Neural cell (in vitro differentiated cells): ENCODE results near the gene SPHK2. TPM values are rescaled to one million over a fixed set of nuclear protein-coding genes. Genes with fewer than 3 reads are reported as not detected.

Experiments used
- H2AFZ ChIP-seq: fragments of 200-600, 300-800 bp; sonication (generic), shearing (Covaris generic); 2 replicates; pipeline ENCODE4 v1.6.0; 2014; ENCODE audit warnings: low read depth, mild to moderate bottlenecking, antibody characterized with exemption, low read length, moderate library complexity
- H3F3A ChIP-seq: fragments of 200-600 bp; shearing (Covaris generic); 2 replicates; pipeline ENCODE4 v1.6.1; 2016; ENCODE audit warnings: mild to moderate bottlenecking, moderate library complexity, mixed read lengths, antibody characterized with exemption, low read length; ENCODE audit not compliant: insufficient read depth, poor library complexity, severe bottlenecking
- H3K27ac ChIP-seq: fragments of 200-600, 300-800 bp; sonication (generic), shearing (Covaris generic); 2 replicates; pipeline ENCODE4 v1.5.1; 2014; ENCODE audit warnings: mild to moderate bottlenecking, low read length, moderate library complexity
- H3K27me3 ChIP-seq: fragments of 300-800, 200-600 bp; sonication (generic), shearing (Covaris generic); 2 replicates; pipeline ENCODE4 v1.6.0; 2014; ENCODE audit warnings: mild to moderate bottlenecking, low read depth, low read length, moderate library complexity; ENCODE audit not compliant: insufficient read depth
- H3K36me3 ChIP-seq: fragments of 300-800, 200-600 bp; sonication (generic), shearing (Covaris generic); 2 replicates; pipeline ENCODE4 v1.5.1; 2014; ENCODE audit warnings: mild to moderate bottlenecking, antibody characterized with exemption, low read length, moderate library complexity; ENCODE audit not compliant: insufficient read depth
- H3K4me2 ChIP-seq: fragments of 300-800, 200-600 bp; sonication (generic), shearing (Covaris generic); 2 replicates; pipeline ENCODE4 v1.6.0; 2014; ENCODE audit warnings: mild to moderate bottlenecking, low read length
- H3K4me3 ChIP-seq: fragments of 300-800, 200-600 bp; sonication (generic), shearing (Covaris generic); 2 replicates; pipeline ENCODE4 v1.5.1; 2014; ENCODE audit warnings: mild to moderate bottlenecking, low read length, moderate library complexity
- H3K79me2 ChIP-seq: fragments of 200-600 bp; shearing (Covaris generic); replicated peaks from 2 replicates; pipeline ENCODE4 v1.6.0; 2014; ENCODE audit warnings: mild to moderate bottlenecking, low read length, moderate library complexity; ENCODE audit not compliant: insufficient read depth
- H3K9ac ChIP-seq: fragments of 300-800, 200-600 bp; sonication (generic), shearing (Covaris generic); 2 replicates; pipeline ENCODE4 v1.6.1; 2016; ENCODE audit warnings: mild to moderate bottlenecking, low read length, mixed read lengths
- H3K9me2 ChIP-seq: fragments of 200-600 bp; shearing (Covaris generic); 2 replicates; pipeline ENCODE4 v1.6.1; 2016; ENCODE audit warnings: mild to moderate bottlenecking, low read length, mixed read lengths; ENCODE audit not compliant: insufficient read depth
- H3K9me3 ChIP-seq: fragments of 200-600, 300-800 bp; sonication (generic), shearing (Covaris generic); 2 replicates; pipeline ENCODE4 v1.6.1; 2016; ENCODE audit warnings: mild to moderate bottlenecking, mixed run types, low read length, moderate library complexity, mixed read lengths
- H4K20me1 ChIP-seq: fragments of 200-600 bp; shearing (Covaris generic); 2 replicates; pipeline ENCODE4 v1.6.1; 2016; ENCODE audit warnings: mild to moderate bottlenecking, mixed run types; ENCODE audit not compliant: insufficient read depth
- EP300 ChIP-seq: fragments of 450-650 bp; conservative IDR thresholded peaks from 2 replicates; pipeline ENCODE4 v1.6.1; 2014; ENCODE audit warnings: antibody characterized with exemption, mild to moderate bottlenecking, moderate library complexity; ENCODE audit not compliant: poor library complexity, severe bottlenecking
- EZH2 ChIP-seq: fragments of 200-600, 300-800 bp; shearing (Covaris generic), sonication (generic); IDR thresholded peaks from 2 replicates; pipeline ENCODE4 v1.6.1; 2014; ENCODE audit warnings: antibody characterized with exemption, low read length, borderline replicate concordance, mild to moderate bottlenecking; ENCODE audit not compliant: insufficient read depth, poor library complexity, severe bottlenecking
- MXI1 ChIP-seq: fragments of 450-650 bp; conservative IDR thresholded peaks from 2 replicates; pipeline ENCODE4 v1.6.1; 2014; ENCODE audit warnings: antibody characterized with exemption, mild to moderate bottlenecking; ENCODE audit not compliant: poor library complexity, severe bottlenecking
- POLR2AphosphoS5 ChIP-seq: IDR thresholded peaks from 2 replicates; pipeline ENCODE4 v1.6.1; 2012
- RAD21 ChIP-seq: fragments of 450-650 bp; conservative IDR thresholded peaks from 2 replicates; pipeline ENCODE4 v1.6.1; 2014; ENCODE audit warnings: antibody characterized with exemption, mild to moderate bottlenecking, moderate library complexity
- SMC3 ChIP-seq: fragments of 450-650 bp; conservative IDR thresholded peaks from 2 replicates; pipeline ENCODE4 v1.6.1; 2014; ENCODE audit warnings: antibody characterized with exemption, mild to moderate bottlenecking, moderate library complexity; ENCODE audit not compliant: poor library complexity
- TAF1 ChIP-seq: IDR thresholded peaks from 2 replicates; pipeline ENCODE4 v1.6.1; 2012; ENCODE audit warnings: low read depth
- polyA plus RNA-seq: library from polyadenylated mRNA; depleted of rRNA; stranded (reverse); fragments of >200 nt; gene quantifications from 2 replicates; pipeline ENCODE4 v1.2.3, GENCODE V29; 2014
- TF ChIP-seq, protein P1 (sequence below): IDR thresholded peaks from 2 replicates; pipeline ENCODE4 v1.6.1; 2012; ENCODE audit warnings: borderline replicate concordance
- TF ChIP-seq, protein P2 (sequence below): fragments of 450-650 bp; IDR thresholded peaks from 2 replicates; pipeline ENCODE4 v1.5.1; 2014; ENCODE audit warnings: antibody characterized with exemption, mild to moderate bottlenecking, moderate library complexity; ENCODE audit not compliant: poor library complexity, severe bottlenecking

SPHK2 gene
- polyA plus RNA-seq, 1 donor from 2014 or later = 22.6 TPM

DNA sequence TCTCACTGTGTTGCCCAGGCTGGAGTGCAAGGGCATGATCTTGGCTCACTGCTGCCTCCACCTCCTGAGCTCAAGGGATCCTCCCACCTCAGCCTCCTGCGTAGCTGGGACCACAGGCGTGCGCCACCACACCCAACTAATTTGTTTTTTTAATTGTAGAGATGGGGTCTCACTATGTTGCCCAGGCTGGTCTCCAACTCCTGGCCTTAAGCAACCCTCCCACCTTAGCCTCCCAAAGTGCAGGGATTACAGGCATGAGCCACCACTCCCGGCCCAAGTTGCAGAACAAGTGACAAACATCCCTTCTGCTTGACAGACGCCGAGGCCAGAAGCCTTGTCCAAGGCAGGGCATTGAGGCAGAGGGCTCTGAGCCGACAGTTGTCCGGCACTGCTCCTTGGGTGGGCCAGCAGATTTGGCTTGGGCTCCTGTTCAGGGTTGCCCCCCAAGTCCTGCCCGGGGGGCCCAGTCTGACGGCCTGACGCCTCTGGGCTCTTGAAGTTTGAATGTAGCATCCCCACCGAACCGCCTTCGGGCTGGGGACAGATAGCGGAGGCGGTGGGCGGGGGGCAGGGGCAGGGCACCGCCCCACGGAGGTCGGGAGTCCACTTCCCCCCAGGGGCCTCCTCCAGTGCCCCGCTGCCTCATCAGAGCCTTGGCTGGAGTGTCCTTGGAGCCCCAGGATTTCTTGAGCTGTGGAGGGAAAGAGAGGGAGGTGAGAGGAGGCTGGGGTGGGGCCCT is 18.5 kb upstream of the SPHK2 start:
- H3K4me3 ChIP-seq = no peak overlapping the region
- H3K27me3 ChIP-seq = no peaks in the 10 kb centered on the region
- no peak overlapping the region for H3K9ac ChIP-seq
- no peak overlapping the region for H2AFZ ChIP-seq
- no peak overlapping the region for H3K4me2 ChIP-seq
- H3F3A ChIP-seq = no peaks in the 10 kb centered on the region
- no peak for TF ChIP-seq EP300
- TF ChIP-seq EZH2 = no peak
- no peak for TF ChIP-seq MXI1
- TF ChIP-seq POLR2AphosphoS5 = no peak
- TF ChIP-seq, protein P1, sequence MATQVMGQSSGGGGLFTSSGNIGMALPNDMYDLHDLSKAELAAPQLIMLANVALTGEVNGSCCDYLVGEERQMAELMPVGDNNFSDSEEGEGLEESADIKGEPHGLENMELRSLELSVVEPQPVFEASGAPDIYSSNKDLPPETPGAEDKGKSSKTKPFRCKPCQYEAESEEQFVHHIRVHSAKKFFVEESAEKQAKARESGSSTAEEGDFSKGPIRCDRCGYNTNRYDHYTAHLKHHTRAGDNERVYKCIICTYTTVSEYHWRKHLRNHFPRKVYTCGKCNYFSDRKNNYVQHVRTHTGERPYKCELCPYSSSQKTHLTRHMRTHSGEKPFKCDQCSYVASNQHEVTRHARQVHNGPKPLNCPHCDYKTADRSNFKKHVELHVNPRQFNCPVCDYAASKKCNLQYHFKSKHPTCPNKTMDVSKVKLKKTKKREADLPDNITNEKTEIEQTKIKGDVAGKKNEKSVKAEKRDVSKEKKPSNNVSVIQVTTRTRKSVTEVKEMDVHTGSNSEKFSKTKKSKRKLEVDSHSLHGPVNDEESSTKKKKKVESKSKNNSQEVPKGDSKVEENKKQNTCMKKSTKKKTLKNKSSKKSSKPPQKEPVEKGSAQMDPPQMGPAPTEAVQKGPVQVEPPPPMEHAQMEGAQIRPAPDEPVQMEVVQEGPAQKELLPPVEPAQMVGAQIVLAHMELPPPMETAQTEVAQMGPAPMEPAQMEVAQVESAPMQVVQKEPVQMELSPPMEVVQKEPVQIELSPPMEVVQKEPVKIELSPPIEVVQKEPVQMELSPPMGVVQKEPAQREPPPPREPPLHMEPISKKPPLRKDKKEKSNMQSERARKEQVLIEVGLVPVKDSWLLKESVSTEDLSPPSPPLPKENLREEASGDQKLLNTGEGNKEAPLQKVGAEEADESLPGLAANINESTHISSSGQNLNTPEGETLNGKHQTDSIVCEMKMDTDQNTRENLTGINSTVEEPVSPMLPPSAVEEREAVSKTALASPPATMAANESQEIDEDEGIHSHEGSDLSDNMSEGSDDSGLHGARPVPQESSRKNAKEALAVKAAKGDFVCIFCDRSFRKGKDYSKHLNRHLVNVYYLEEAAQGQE = no peak
- TF ChIP-seq SMC3 = no peak
- TF ChIP-seq, protein P2, sequence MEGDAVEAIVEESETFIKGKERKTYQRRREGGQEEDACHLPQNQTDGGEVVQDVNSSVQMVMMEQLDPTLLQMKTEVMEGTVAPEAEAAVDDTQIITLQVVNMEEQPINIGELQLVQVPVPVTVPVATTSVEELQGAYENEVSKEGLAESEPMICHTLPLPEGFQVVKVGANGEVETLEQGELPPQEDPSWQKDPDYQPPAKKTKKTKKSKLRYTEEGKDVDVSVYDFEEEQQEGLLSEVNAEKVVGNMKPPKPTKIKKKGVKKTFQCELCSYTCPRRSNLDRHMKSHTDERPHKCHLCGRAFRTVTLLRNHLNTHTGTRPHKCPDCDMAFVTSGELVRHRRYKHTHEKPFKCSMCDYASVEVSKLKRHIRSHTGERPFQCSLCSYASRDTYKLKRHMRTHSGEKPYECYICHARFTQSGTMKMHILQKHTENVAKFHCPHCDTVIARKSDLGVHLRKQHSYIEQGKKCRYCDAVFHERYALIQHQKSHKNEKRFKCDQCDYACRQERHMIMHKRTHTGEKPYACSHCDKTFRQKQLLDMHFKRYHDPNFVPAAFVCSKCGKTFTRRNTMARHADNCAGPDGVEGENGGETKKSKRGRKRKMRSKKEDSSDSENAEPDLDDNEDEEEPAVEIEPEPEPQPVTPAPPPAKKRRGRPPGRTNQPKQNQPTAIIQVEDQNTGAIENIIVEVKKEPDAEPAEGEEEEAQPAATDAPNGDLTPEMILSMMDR = no peak
- TF ChIP-seq TAF1 = no peak
- TF ChIP-seq RAD21 = no peak
- no peaks in the 10 kb centered on the region for H3K36me3 ChIP-seq
- no peaks in the 10 kb centered on the region for H3K79me2 ChIP-seq
- no peak overlapping the region for H3K27ac ChIP-seq
- H4K20me1 ChIP-seq = no peaks in the 10 kb centered on the region
- H3K9me3 ChIP-seq = no peaks in the 10 kb centered on the region
- no peaks in the 10 kb centered on the region for H3K9me2 ChIP-seq

DNA sequence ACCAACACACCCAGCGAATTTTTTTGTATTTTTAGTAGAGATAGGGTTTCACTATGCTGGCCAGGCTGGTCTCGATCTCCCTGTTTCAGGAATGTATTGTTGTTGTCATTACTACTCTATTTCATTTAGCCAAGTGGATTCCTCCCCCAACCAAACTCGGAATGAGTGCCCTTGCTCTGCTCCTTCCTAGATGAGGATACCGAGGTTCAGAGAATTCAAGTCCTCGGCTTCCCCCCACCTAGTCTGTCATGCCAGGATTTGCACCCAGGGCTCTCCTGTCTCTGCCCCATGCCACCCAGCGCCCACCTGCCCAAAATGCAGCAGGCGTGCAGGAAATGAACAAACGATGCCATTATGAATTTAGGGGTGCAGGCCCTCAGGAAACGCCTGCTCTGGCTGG is 16.3 kb upstream of the SPHK2 start:
- Histone ChIP-seq H3K9me2 (no peaks in the 10 kb centered on the region), H3K4me3 (no peak overlapping the region), H3K9me3 (no peaks in the 10 kb centered on the region), H3K4me2 (no peak overlapping the region), H3K79me2 (no peaks in the 10 kb centered on the region), H3K36me3 (no peaks in the 10 kb centered on the region), H3K27me3 (no peaks in the 10 kb centered on the region), H2AFZ (no peak overlapping the region), H3F3A (no peaks in the 10 kb centered on the region), H4K20me1 (no peaks in the 10 kb centered on the region), H3K27ac (no peak overlapping the region), H3K9ac (no peak overlapping the region)
- no peak for TF ChIP-seq SMC3
- TF ChIP-seq, protein P1 = no peak
